HepG2 (cell line): Measurements from ENCODE around the gene PRPF18. TPM values are rescaled to one million over a fixed set of nuclear protein-coding genes. Genes with fewer than 3 reads are reported as not detected.
A peak's percentile ranks its signal among the peaks of the same experiment; 100 is the strongest.

Source experiments
- ATF1 ChIP-seq: IDR thresholded peaks from 2 replicates; pipeline ENCODE4 v1.6.1; 2016; ENCODE audit warnings: mild to moderate bottlenecking, control low read depth
- ATF5 ChIP-seq: sonication (generic); formaldehyde crosslinking; IDR thresholded peaks from 2 replicates; pipeline ENCODE4 v1.4.0; 2020; ENCODE audit warnings: mild to moderate bottlenecking, low read depth, missing genetic modification reagents
- BCL6 ChIP-seq: IDR thresholded peaks from 2 replicates; pipeline ENCODE4 v1.6.1; 2016; ENCODE audit warnings: missing genetic modification reagents, missing compliant biosample characterization
- HMGXB4 ChIP-seq, 2 experiments: sonication (generic) in 1 of 2; formaldehyde crosslinking in 1 of 2; IDR thresholded peaks; 2 replicates each; pipeline versions ENCODE4 v1.4.0 to v1.6.1; 2018 to 2020; ENCODE audit warnings: missing genetic modification reagents in 2 of 2, borderline replicate concordance in 1 of 2, low read depth in 1 of 2, mild to moderate bottlenecking in 1 of 2, missing biosample characterization in 1 of 2
- HNF1B ChIP-seq: sonication (generic); formaldehyde crosslinking; IDR thresholded peaks from 2 replicates; pipeline ENCODE4 v1.5.1; 2020; ENCODE audit warnings: mild to moderate bottlenecking, moderate library complexity, missing genetic modification reagents
- IRF2 ChIP-seq: IDR thresholded peaks from 2 replicates; pipeline ENCODE4 v1.6.1; 2018; ENCODE audit warnings: missing genetic modification reagents, missing compliant biosample characterization
- KDM2A ChIP-seq: sonication (generic); formaldehyde crosslinking; IDR thresholded peaks from 2 replicates; pipeline ENCODE4 v1.4.0; 2020; ENCODE audit warnings: low read depth, missing genetic modification reagents, borderline replicate concordance
- MAZ ChIP-seq, 2 experiments: sonication (generic) in 1 of 2; formaldehyde crosslinking in 1 of 2; IDR thresholded peaks; 2 replicates each; pipeline versions ENCODE4 v1.5.0 to v1.6.1; 2012 to 2020; ENCODE audit warnings: low read depth in 2 of 2, mild to moderate bottlenecking in 2 of 2, borderline replicate concordance in 1 of 2, improper control_type of control experiment in 1 of 2, low read length in 1 of 2, missing genetic modification reagents in 1 of 2, moderate library complexity in 1 of 2
- MTA3 ChIP-seq: sonication (generic); formaldehyde crosslinking; IDR thresholded peaks from 2 replicates; pipeline ENCODE4 v1.4.0; 2020; ENCODE audit warnings: missing genetic modification reagents
- MTF1 ChIP-seq: sonication (generic); formaldehyde crosslinking; IDR thresholded peaks from 2 replicates; pipeline ENCODE4 v1.5.0; 2020; ENCODE audit warnings: missing genetic modification reagents
- MXI1 ChIP-seq: IDR thresholded peaks from 3 replicates; pipeline ENCODE4 v1.6.1; 2012; ENCODE audit warnings: low read depth, low read length, inconsistent platforms, borderline replicate concordance
- PHF21A ChIP-seq: sonication (generic); formaldehyde crosslinking; IDR thresholded peaks from 2 replicates; pipeline ENCODE4 v1.5.0; 2020; ENCODE audit warnings: mild to moderate bottlenecking, missing genetic modification reagents
- POGZ ChIP-seq: sonication (generic); formaldehyde crosslinking; IDR thresholded peaks from 2 replicates; pipeline ENCODE4 v1.4.0; 2020; ENCODE audit warnings: mild to moderate bottlenecking, missing genetic modification reagents
- SALL1 ChIP-seq: sonication (generic); formaldehyde crosslinking; IDR thresholded peaks from 2 replicates; pipeline ENCODE4 v1.8.0; 2022; ENCODE audit warnings: mild to moderate bottlenecking, missing genetic modification reagents
- STAG1 ChIP-seq: sonication (generic); formaldehyde crosslinking; IDR thresholded peaks from 2 replicates; pipeline ENCODE4 v1.4.0; 2020; ENCODE audit warnings: missing genetic modification reagents
- TBP ChIP-seq: sonication (generic); formaldehyde crosslinking; IDR thresholded peaks from 2 replicates; pipeline ENCODE4 v1.5.0; 2020; ENCODE audit warnings: missing genetic modification reagents
- TCF7 ChIP-seq: sonication (generic); IDR thresholded peaks from 2 replicates; pipeline ENCODE4 v1.6.1; 2016; ENCODE audit warnings: antibody characterized with exemption, low read depth
- TEAD3 ChIP-seq: optimal IDR thresholded peaks from 2 replicates; pipeline ENCODE3; 2016; ENCODE audit warnings: borderline replicate concordance
- ZBTB7A ChIP-seq: sonication (generic); formaldehyde crosslinking; IDR thresholded peaks from 2 replicates; pipeline ENCODE4 v1.8.0; 2022; ENCODE audit warnings: mild to moderate bottlenecking, missing genetic modification reagents
- ZFP91 ChIP-seq: sonication (generic); formaldehyde crosslinking; IDR thresholded peaks from 2 replicates; pipeline ENCODE4 v1.9.0; 2022; ENCODE audit warnings: missing genetic modification reagents, mild to moderate bottlenecking, borderline replicate concordance
- ZNF501 ChIP-seq: sonication (generic); formaldehyde crosslinking; IDR thresholded peaks from 2 replicates; pipeline ENCODE4 v1.5.1; 2020; ENCODE audit warnings: mild to moderate bottlenecking, moderate library complexity, missing genetic modification reagents
- ZNF749 ChIP-seq: sonication (generic); formaldehyde crosslinking; IDR thresholded peaks from 2 replicates; pipeline ENCODE4 v1.8.0; 2022; ENCODE audit warnings: mild to moderate bottlenecking, missing genetic modification reagents, moderate library complexity, borderline replicate concordance
- ZNF775 ChIP-seq: sonication (generic); formaldehyde crosslinking; IDR thresholded peaks from 2 replicates; pipeline ENCODE4 v1.4.0; 2020; ENCODE audit warnings: missing genetic modification reagents, mild to moderate bottlenecking, moderate library complexity, borderline replicate concordance
- ZSCAN31 ChIP-seq: sonication (generic); formaldehyde crosslinking; IDR thresholded peaks from 2 replicates; pipeline ENCODE4 v1.5.0; 2020; ENCODE audit warnings: low read depth, mild to moderate bottlenecking, missing genetic modification reagents
- polyA plus RNA-seq, 8 experiments: library from polyadenylated mRNA; depleted of rRNA in 3 of 8; stranded (reverse) in 7 of 8; unstranded in 1 of 8; fragments of >200 nt; fragmentation: Illumina TruSeq in 4 of 8; extraction: Trizol in 4 of 8; gene quantifications; 2 replicates each; pipeline versions ENCODE4 v1.2.1 to v1.2.3, GENCODE V29; 2011 to 2016; ENCODE audit warnings: low read depth in 4 of 8, missing spikeins in 1 of 8, mixed read lengths in 1 of 8; ENCODE audit not compliant: insufficient read depth in 1 of 8
- total RNA-seq, 5 experiments: library from RNA; depleted of rRNA; stranded (reverse); fragments of >200 nt; fragmentation: Illumina TruSeq; extraction: Trizol; gene quantifications; 2 replicates each; pipeline ENCODE4 v1.2.3, GENCODE V29; 2016; ENCODE audit warnings: low read depth in 1 of 5

The PRPF18 gene
- total and polyA plus RNA-seq, 2 of the 13 experiments (the other 11 are each of a cell fraction or from before 2014, with no cell fraction given) = 6.1 to 17.2 TPM

- TF ChIP-seq ATF5 = no peak
- peak; percentile 15 for TF ChIP-seq TEAD3 (CRISPR knock-in tag)
- no peak for TF ChIP-seq MAZ (IDR thresholded peaks at IDR 0.05; ENCODE audit: borderline replicate concordance, low read depth, low read length)
- no peak for TF ChIP-seq MAZ (CRISPR knock-in tag; IDR thresholded peaks at IDR 0.05; ENCODE audit: low read depth)
- no peak for TF ChIP-seq ATF1 (CRISPR knock-in tag)
- no peak for TF ChIP-seq TBP (CRISPR knock-in tag)
- TF ChIP-seq STAG1 (CRISPR knock-in tag) = peak; percentile 93
- peak; percentile 55; the same call in 1 of the 2 replicates for TF ChIP-seq ZNF501 (CRISPR knock-in tag)
- TF ChIP-seq PHF21A (CRISPR knock-in tag) = no peak
- TF ChIP-seq MTA3 = no peak
- no peak for TF ChIP-seq ZBTB7A (CRISPR knock-in tag)
- no peak for TF ChIP-seq HMGXB4 (CRISPR knock-in tag; IDR thresholded peaks at IDR 0.05; ENCODE audit: borderline replicate concordance in 1 of 2, low read depth in 1 of 2)
- no peak for TF ChIP-seq BCL6 (CRISPR knock-in tag)
- no peak for TF ChIP-seq ZSCAN31 (CRISPR knock-in tag)
- peak; percentile 41; the same call in 1 of the 2 replicates for TF ChIP-seq SALL1 (CRISPR knock-in tag)
- peak; percentile 48; the same call in 1 of the 2 replicates for TF ChIP-seq KDM2A (CRISPR knock-in tag)
- TF ChIP-seq IRF2 (CRISPR knock-in tag) = no peak
- 0 out of 3 replicates have a peak, but pooled peaks have one; percentile 16 for TF ChIP-seq MXI1
- no peak for TF ChIP-seq ZFP91
- no peak for TF ChIP-seq POGZ
- TF ChIP-seq TCF7 = no peak
- 0 out of 2 replicates have a peak, but pooled peaks have one; percentile 32 for TF ChIP-seq HNF1B
- no peak for TF ChIP-seq MTF1 (CRISPR knock-in tag)
- no peak for TF ChIP-seq ZNF775
- TF ChIP-seq ZNF749 (CRISPR knock-in tag) = 0 out of 2 replicates have a peak, but pooled peaks have one; percentile 19
Measured at GRCh38 chr10:13659887-13660550, 73.3 kb downstream of the PRPF18 start (continued).
